ENCODE results near the gene OLFM3. TPM values are rescaled to one million over a fixed set of nuclear protein-coding genes. Genes with fewer than 3 reads are reported as not detected.

Gene OLFM3
- total and polyA plus RNA-seq, 10 of the 15 experiments (the other 5 are each of a cell fraction or from before 2014, with no cell fraction given) = 0.09 to 0.33 TPM; not detected in 8

DNA sequence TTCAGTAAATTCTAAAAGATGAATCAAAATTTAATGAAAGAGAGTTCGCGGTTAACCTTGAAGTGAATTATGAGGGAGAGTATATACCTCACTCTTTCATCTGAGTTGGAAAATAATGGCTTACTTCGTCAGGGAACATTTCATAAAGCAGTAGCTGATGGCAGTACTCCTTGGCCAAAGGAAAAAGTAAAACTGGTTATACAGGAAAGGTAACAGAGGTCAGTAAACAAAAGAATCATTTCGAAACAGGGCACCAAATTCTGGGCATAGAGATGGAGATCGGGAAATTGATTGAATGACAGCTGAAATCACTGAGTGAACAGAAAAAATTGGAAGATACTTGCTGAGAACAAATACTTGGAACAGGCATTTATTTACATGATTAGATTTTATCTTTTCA, 199.0 kb downstream of the OLFM3 start:
- ChIA-PET CTCF (no interaction called here), POLR2A (no interaction called here), SMC1A (ENCODE audit: uncharacterized antibody, unreplicated experiment) (no interaction called here), RAD21 (ENCODE audit: unreplicated experiment) (no interaction called here)
- no peak overlapping the region for H3K9ac ChIP-seq (ENCODE audit: control insufficient read depth, insufficient read depth, low read length)
- no peaks in the 10 kb centered on the region; a peak in 1 of 4 replicates for H3K27me3 ChIP-seq (replicated peaks in 1 of 2; ENCODE audit: control insufficient read depth in 2 of 2, insufficient read depth in 2 of 2, low read length in 1 of 2)
- WGBS (ENCODE audit: insufficient coverage, insufficient replicate concordance, low lambda C conversion rate, missing lambda C conversion rate) = 45% methylated on average over 5 of the region's 5 CpGs
- no peaks in the 10 kb centered on the region for H3K4me1 ChIP-seq (ENCODE audit: control insufficient read depth, insufficient read depth, low read length)
- DNase-seq (ENCODE audit: low read depth, low spot score) (no peak), FAIRE-seq (no peak), ATAC-seq (no peak)
- H3K4me2 ChIP-seq (ENCODE audit: control insufficient read depth, insufficient read depth) = no peak overlapping the region
- no peak overlapping the region for H3K4me3 ChIP-seq
- H3K27ac ChIP-seq (ENCODE audit: control insufficient read depth, insufficient read depth) = no peak overlapping the region
- in situ Hi-C loops (cut with MboI) (no loop called here), intact Hi-C loops (cut with micrococcal nuclease; ENCODE audit: unreplicated experiment) (no loop called here)
- H3K79me2 ChIP-seq (ENCODE audit: control insufficient read depth, insufficient read depth, low read length) = no peaks in the 10 kb centered on the region
- no peak for TF ChIP-seq TCF3 (IDR thresholded peaks at IDR 0.05; ENCODE audit: borderline replicate concordance, insufficient read depth, low read depth, low read length)
- no peak for TF ChIP-seq IRF3 (IDR thresholded peaks at IDR 0.05)
- TF ChIP-seq, protein P1, sequence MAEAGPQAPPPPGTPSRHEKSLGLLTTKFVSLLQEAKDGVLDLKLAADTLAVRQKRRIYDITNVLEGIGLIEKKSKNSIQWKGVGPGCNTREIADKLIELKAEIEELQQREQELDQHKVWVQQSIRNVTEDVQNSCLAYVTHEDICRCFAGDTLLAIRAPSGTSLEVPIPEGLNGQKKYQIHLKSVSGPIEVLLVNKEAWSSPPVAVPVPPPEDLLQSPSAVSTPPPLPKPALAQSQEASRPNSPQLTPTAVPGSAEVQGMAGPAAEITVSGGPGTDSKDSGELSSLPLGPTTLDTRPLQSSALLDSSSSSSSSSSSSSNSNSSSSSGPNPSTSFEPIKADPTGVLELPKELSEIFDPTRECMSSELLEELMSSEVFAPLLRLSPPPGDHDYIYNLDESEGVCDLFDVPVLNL (IDR thresholded peaks at IDR 0.05; ENCODE audit: low read depth, low read length) = no peak
- TF ChIP-seq SREBF1 (IDR thresholded peaks at IDR 0.05; ENCODE audit: low read length) = no peak
- no peak for TF ChIP-seq NR2C1 (IDR thresholded peaks at IDR 0.05)
- TF ChIP-seq CHD1 (IDR thresholded peaks at IDR 0.05; ENCODE audit: low read depth, low read length) = no peak
- no peak for TF ChIP-seq SMAD5 (IDR thresholded peaks at IDR 0.05; ENCODE audit: low read depth)
- TF ChIP-seq POLR2AphosphoS2 (IDR thresholded peaks at IDR 0.05; ENCODE audit: low read depth, low read length) = no peak
- TF ChIP-seq, protein P2, sequence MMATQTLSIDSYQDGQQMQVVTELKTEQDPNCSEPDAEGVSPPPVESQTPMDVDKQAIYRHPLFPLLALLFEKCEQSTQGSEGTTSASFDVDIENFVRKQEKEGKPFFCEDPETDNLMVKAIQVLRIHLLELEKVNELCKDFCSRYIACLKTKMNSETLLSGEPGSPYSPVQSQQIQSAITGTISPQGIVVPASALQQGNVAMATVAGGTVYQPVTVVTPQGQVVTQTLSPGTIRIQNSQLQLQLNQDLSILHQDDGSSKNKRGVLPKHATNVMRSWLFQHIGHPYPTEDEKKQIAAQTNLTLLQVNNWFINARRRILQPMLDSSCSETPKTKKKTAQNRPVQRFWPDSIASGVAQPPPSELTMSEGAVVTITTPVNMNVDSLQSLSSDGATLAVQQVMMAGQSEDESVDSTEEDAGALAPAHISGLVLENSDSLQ (IDR thresholded peaks at IDR 0.05) = no peak
- no peak for TF ChIP-seq ZNF592 (IDR thresholded peaks at IDR 0.05)
- no peak for TF ChIP-seq GATAD2B (conservative IDR thresholded peaks at IDR 0.05; ENCODE audit: low read depth)
- TF ChIP-seq LARP7 (IDR thresholded peaks at IDR 0.05) = no peak
- TF ChIP-seq ZBTB11 (CRISPR knock-in tag; IDR thresholded peaks at IDR 0.05) = no peak
- TF ChIP-seq ZNF217 (IDR thresholded peaks at IDR 0.05) = no peak
- no peak for TF ChIP-seq NBN (IDR thresholded peaks at IDR 0.05)
- H2AFZ ChIP-seq (ENCODE audit: control insufficient read depth, low read depth, low read length) = no peak overlapping the region
- no peaks in the 10 kb centered on the region for H3K9me3 ChIP-seq (replicated peaks; ENCODE audit: control insufficient read depth, insufficient read depth, low read length)
- BruUV-seq (replicated peaks) = no TSS peak
- H4K20me1 ChIP-seq (ENCODE audit: control insufficient read depth, insufficient read depth) = no peaks in the 10 kb centered on the region
- no peaks in the 10 kb centered on the region for H3K36me3 ChIP-seq (ENCODE audit: control insufficient read depth in 2 of 2, insufficient read depth in 2 of 2, low read length in 1 of 2)

Data from GM12878 (cell line).